GM12865 (cell line): ENCODE data around the gene APCDD1.

Experiments used
- DNase-seq: peaks from one replicate; pipeline ENCODE4 v3.0.0; 2010; ENCODE audit warnings: low read depth
- H3K4me3 ChIP-seq: 2 replicates; pipeline ENCODE4 v1.5.1; 2011; ENCODE audit warnings: mild to moderate bottlenecking, low read depth, low read length, control low read depth
- CTCF ChIP-seq: IDR thresholded peaks from 2 replicates; pipeline ENCODE4 v1.5.1; 2011; ENCODE audit warnings: low read length, control low read depth, low read depth, inconsistent platforms; ENCODE audit not compliant: insufficient read depth; ENCODE audit errors: missing control alignments

The APCDD1 gene

GRCh38 chr18:10431680-10432079, 22.8 kb upstream of the APCDD1 start:
- DNase-seq, result no peak
- no peak for TF ChIP-seq CTCF
- H3K4me3 ChIP-seq, result no peak overlapping the region

- no peak for DNase-seq
- TF ChIP-seq CTCF, result no peak
Measured at GRCh38 chr18:10432781-10433180, 21.7 kb upstream of the APCDD1 start.

GRCh38 chr18:10436160-10436559, 18.3 kb upstream of the APCDD1 start:
- H3K4me3 ChIP-seq, result no peak overlapping the region
- no peak for DNase-seq
- no peak for TF ChIP-seq CTCF

More at GRCh38 chr18:10432781-10433180, 21.7 kb upstream of the APCDD1 start:
- no peak overlapping the region for H3K4me3 ChIP-seq

- H3K4me3 ChIP-seq, result no peak overlapping the region
- peak; percentile 37 for TF ChIP-seq CTCF
- DNase-seq, result peak; percentile 29
Measured at GRCh38 chr18:10437837-10438236, 16.6 kb upstream of the APCDD1 start.

GRCh38 chr18:10439898-10440297, 14.5 kb upstream of the APCDD1 start:
- no peak for DNase-seq
- H3K4me3 ChIP-seq, result no peak overlapping the region
- no peak for TF ChIP-seq CTCF

- no peak overlapping the region for H3K4me3 ChIP-seq
- TF ChIP-seq CTCF, result no peak
- no peak for DNase-seq
Measured at GRCh38 chr18:10440884-10441283, 13.6 kb upstream of the APCDD1 start.

- no peak for DNase-seq
- H3K4me3 ChIP-seq, result no peak overlapping the region
- TF ChIP-seq CTCF, result no peak
Measured at GRCh38 chr18:10441472-10441871, 13.0 kb upstream of the APCDD1 start.
